8988T (cell line): Measurements from ENCODE around the gene NBAS.
"Not testable (repeated sequence)": the region's sequence is repeated elsewhere in the genome, so short reads cannot be mapped to it uniquely, and the experiment has no call there.

Experiments used
- DNase-seq: peaks from one replicate; pipeline ENCODE4 v3.0.0; 2011

NBAS gene

GRCh38 chr2:15354596-15355366, 206.4 kb downstream of the NBAS start:
- no peak for DNase-seq

- no peak for DNase-seq
Measured at GRCh38 chr2:15352363-15352762, 208.8 kb downstream of the NBAS start.

GRCh38 chr2:15348636-15349035, 212.5 kb downstream of the NBAS start:
- no peak for DNase-seq

- DNase-seq, result no peak
Measured at GRCh38 chr2:15348045-15348444, 213.1 kb downstream of the NBAS start.

GRCh38 chr2:15346624-15347023, 214.5 kb downstream of the NBAS start:
- no peak for DNase-seq

- DNase-seq, result no peak
Measured at GRCh38 chr2:15337996-15338666, 223.0 kb downstream of the NBAS start.

GRCh38 chr2:15334644-15335326, 226.3 kb downstream of the NBAS start:
- DNase-seq, result no peak

- DNase-seq, result no peak
Measured at GRCh38 chr2:15331787-15332186, 229.3 kb downstream of the NBAS start.

- no peak for DNase-seq
Measured at GRCh38 chr2:15325296-15325695, 235.8 kb downstream of the NBAS start.

GRCh38 chr2:15323227-15323626, 237.9 kb downstream of the NBAS start:
- DNase-seq, result no peak

- not testable (repeated sequence) for DNase-seq
Measured at GRCh38 chr2:15321481-15321880, 239.7 kb downstream of the NBAS start.

- no peak for DNase-seq
Measured at GRCh38 chr2:15316370-15316814, 244.7 kb downstream of the NBAS start.

- no peak for DNase-seq
Measured at GRCh38 chr2:15315411-15315810, 245.7 kb downstream of the NBAS start.

- no peak for DNase-seq
Measured at GRCh38 chr2:15313657-15314056, 247.5 kb downstream of the NBAS start.

GRCh38 chr2:15311926-15312325, 249.2 kb downstream of the NBAS start:
- DNase-seq, result no peak

GRCh38 chr2:15311201-15311907, 249.8 kb downstream of the NBAS start:
- no peak for DNase-seq

- DNase-seq, result no peak
Measured at GRCh38 chr2:15307526-15307925, 253.6 kb downstream of the NBAS start.

GRCh38 chr2:15306706-15307105, 254.4 kb downstream of the NBAS start:
- DNase-seq, result no peak

- DNase-seq, result no peak
Measured at GRCh38 chr2:15303874-15304273, 257.3 kb downstream of the NBAS start.

GRCh38 chr2:15302154-15302553, 259.0 kb downstream of the NBAS start:
- no peak for DNase-seq

- no peak for DNase-seq
Measured at GRCh38 chr2:15300624-15301573, 260.2 kb downstream of the NBAS start.

- no peak for DNase-seq
Measured at GRCh38 chr2:15299904-15300520, 261.1 kb downstream of the NBAS start.
